H4 (cell line): Measurements from ENCODE around the gene HIC2. TPM values are rescaled to one million over a fixed set of nuclear protein-coding genes. Genes with fewer than 3 reads are reported as not detected.
"Not testable (repeated sequence)": the region's sequence is repeated elsewhere in the genome, so short reads cannot be mapped to it uniquely, and the experiment has no call there.

Experiments
- DNase-seq: peaks from one replicate; pipeline ENCODE4 v3.0.0-alpha.2; 2015; ENCODE audit warnings: low spot score
- total RNA-seq: library from RNA; depleted of rRNA; stranded (reverse); fragments of >200 nt; shearing (Covaris generic); gene quantifications from 2 replicates; pipeline ENCODE4 v1.2.3, GENCODE V29; 2014; rRNA removed

Gene HIC2
- total RNA-seq, result 0.58 and 0.62 TPM in 2 replicates

- not testable (repeated sequence) for DNase-seq
Measured at GRCh38 chr22:21417227-21417746, at the start of gene HIC2. Gene HIC2 (plus strand): TSS chr22:21417371. CDS start chr22:21442832, 25,461 bp downstream.

- not testable (repeated sequence) for DNase-seq
Measured at GRCh38 chr22:21368603-21369310, 48.4 kb upstream of the HIC2 start.

- not testable (repeated sequence) for DNase-seq
Measured at GRCh38 chr22:21375880-21376279, 41.3 kb upstream of the HIC2 start.

GRCh38 chr22:21383701-21384467, 33.3 kb upstream of the HIC2 start, which contains the start of gene RIMBP3B:
Gene RIMBP3B (plus strand): TSS chr22:21383751. CDS start chr22:21383859, 108 bp downstream.
- not testable (repeated sequence) for DNase-seq

- DNase-seq, result not testable (repeated sequence)
Measured at GRCh38 chr22:21384468-21385357, 32.5 kb upstream of the HIC2 start.

GRCh38 chr22:21389480-21389879, 27.7 kb upstream of the HIC2 start:
- DNase-seq, result not testable (repeated sequence)

GRCh38 chr22:21390013-21390412, 27.2 kb upstream of the HIC2 start:
- not testable (repeated sequence) for DNase-seq

GRCh38 chr22:21394613-21395012, 22.6 kb upstream of the HIC2 start:
- DNase-seq, result not testable (repeated sequence)

GRCh38 chr22:21401197-21401969, 15.8 kb upstream of the HIC2 start:
- not testable (repeated sequence) for DNase-seq

- DNase-seq, result not testable (repeated sequence)
Measured at GRCh38 chr22:21402763-21403314, 14.3 kb upstream of the HIC2 start.

GRCh38 chr22:21407139-21407538, 10.0 kb upstream of the HIC2 start:
- not testable (repeated sequence) for DNase-seq

GRCh38 chr22:21407792-21408191, 9.4 kb upstream of the HIC2 start:
- DNase-seq, result not testable (repeated sequence)

GRCh38 chr22:21416375-21416774, 796 bp upstream of the HIC2 start:
- not testable (repeated sequence) for DNase-seq

- not testable (repeated sequence) for DNase-seq
Measured at GRCh38 chr22:21417853-21418252, 682 bp downstream of the HIC2 start.

GRCh38 chr22:21418974-21419638, 1.9 kb downstream of the HIC2 start:
- DNase-seq, result not testable (repeated sequence)

- DNase-seq, result not testable (repeated sequence)
Measured at GRCh38 chr22:21420180-21420763, 3.1 kb downstream of the HIC2 start.

- DNase-seq, result not testable (repeated sequence)
Measured at GRCh38 chr22:21424084-21424709, 7.0 kb downstream of the HIC2 start.

- not testable (repeated sequence) for DNase-seq
Measured at GRCh38 chr22:21434378-21435233, 17.4 kb downstream of the HIC2 start.
